ENCODE measurements around the gene INPP5A.
"Not testable (repeated sequence)": the region's sequence is repeated elsewhere in the genome, so short reads cannot be mapped to it uniquely, and the experiment has no call there.

The INPP5A gene

GRCh38 chr10:132537684-132538001 lies at the start of gene INPP5A:
Gene INPP5A, plus strand, starts transcription at chr10:132537787. Its CDS starts 310 bp downstream, at chr10:132538097.
- DNase-seq, result no peak

DNA sequence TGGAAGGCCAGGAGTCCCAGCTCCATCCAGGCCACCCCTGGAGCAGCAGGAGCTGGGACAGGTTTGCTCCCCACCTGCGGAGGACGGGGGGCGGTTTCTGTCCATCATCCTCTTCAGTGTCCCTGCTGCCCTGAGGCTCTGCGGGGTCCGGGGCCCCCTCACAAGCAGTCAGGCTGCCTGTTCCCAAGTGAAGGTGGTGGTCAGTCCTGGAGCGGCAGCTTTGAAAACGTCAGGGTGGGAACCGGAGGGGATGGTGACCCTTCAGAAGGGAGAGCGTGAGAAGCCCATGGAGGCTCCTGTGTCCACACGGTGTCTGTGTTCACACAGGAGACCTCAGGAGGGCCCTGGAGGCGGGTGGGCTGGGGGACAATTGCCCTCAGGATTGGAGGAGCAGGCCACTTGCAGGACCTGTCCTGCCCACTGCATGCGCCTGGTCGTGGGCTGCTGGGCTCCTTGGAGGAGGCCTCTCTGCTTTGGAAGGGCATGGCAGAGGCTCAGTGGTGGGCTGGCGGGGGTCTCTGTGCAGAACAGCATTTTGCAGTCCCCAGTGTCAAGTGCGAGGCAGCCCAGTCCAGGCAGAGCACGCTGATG lies 49.3 kb upstream of the INPP5A start:
- DNase-seq, result no peak

DNA sequence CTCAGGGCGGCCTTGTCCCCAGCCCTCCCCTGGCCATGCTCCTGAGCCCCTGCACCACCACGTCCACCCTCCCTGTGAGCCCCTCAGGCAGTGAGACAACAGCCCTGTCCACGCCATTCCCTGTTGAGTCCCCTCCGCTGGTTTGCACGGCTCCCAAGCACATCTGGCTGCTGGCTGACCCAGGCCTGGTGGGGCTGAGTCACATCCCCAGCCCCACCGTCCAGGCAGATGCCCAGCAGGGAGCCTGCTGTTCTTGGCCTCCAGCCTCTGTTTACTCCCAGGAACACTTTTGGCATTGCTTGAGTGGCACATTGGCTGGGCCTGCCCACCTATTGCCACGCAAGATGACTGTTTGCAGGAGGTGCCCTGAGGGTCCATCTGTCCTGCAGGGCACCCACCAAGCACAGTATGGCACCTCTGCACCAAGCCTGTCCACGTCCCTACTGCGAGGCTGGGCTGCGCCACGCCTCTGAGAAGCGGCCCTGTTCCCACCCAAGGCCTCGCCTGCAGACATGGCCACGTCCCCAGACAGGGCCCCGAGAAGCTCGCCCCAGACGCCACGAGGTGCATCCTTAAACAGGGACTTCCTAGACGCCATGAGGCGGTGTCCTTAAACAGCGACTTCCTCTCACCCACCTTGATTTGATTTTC lies 48.4 kb upstream of the INPP5A start:
- DNase-seq, result no peak

DNA sequence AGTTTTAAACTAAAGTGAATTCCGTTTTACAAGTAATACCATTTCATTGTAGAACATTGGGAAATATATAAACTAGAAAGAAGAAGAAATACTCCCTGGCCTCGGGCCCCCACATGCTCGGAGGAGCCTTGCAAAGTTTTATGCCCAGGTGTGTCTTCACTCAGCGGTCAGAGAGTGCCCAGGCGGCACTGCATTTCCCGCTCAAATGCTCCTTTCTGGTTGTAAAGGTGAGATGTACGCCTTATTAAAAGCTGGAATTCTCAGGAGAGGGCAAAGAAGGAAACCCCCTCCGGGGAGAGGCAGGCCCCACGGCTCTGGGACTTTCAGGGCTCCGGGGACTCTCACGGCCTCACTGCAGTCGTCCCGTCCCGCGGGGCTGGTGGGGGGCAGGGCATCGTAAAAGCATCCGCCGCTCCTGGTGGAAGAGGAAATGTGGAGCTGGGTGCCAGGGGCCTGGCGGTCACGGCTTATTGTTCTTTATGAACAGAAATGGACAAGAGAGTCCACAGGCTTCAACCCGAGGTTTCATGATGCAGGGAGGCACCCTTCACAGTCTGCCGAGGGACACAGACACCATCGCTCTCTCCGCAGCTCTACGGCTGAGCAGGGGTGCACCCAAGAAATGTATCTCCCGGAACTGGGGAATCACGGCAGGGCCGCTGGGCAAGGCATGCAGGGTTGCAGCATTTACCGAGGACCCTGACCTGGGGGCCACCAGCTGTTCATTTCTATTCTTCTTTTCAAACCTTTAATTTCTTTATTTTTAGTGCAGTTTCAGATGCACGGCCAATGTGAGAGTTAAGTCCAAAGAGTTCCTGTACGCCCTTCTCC lies 47.7 kb upstream of the INPP5A start:
- DNase-seq, result no peak

DNA sequence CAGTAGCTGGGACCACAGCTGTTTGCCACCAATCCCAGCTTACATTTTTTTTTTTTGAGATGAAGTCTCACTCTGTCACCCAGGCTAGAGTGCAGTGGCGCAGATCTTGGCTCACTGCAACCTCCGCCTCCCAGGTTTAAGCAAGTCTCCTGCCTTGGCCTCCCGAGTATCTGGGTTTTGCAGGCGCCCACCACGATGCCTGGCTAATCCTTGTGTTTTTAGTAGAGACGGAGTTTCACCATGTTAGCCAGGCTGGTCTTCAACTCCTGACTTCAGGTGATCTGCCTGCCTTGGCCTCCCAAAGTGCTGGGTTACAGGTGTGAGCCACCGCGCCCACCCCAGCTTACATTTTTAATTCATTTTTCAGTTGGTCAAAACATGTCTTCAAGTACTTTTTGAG lies 46.1 kb upstream of the INPP5A start:
- DNase-seq, result not testable (repeated sequence)

DNA sequence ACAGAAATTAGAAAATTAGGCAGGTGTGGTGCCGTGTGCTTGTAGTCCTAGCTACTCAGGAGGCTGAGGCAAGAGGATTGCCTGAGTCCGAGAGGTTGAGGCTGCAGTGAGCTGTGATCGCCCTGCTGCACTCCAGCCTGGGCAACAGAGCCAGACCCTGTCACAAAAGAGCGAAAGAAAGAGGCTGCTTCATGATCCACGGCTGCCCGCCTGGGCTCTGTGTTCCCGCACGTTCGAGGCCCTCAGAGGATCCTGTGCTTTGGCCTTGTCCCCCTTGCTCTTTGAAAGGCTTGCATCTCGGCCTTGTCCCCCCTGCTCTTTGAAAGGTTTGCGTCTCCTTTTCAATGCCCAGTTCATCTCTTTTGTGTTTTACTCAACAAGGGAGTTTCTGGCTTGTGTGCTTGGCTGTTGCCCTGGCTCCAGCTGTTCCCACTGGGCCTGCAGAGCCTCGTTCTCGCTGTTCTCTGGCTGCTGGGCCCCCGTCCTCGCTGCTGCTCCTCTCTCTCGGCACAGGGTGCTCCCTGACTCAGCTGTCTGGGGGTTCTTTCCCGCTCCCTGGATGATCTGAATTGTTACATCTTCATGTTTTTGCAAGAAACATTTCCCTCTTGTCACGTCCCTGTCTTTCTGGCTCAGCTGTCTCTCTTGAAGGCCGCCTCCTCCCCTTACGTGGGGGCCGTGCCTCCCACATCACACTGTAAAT lies 45.1 kb upstream of the INPP5A start:
- DNase-seq, result no peak

GRCh38 chr10:132493246-132493755 lies 44.3 kb upstream of the INPP5A start:
- DNase-seq, result no peak

GRCh38 chr10:132493756-132494290 lies 43.8 kb upstream of the INPP5A start:
- no peak for DNase-seq

DNA sequence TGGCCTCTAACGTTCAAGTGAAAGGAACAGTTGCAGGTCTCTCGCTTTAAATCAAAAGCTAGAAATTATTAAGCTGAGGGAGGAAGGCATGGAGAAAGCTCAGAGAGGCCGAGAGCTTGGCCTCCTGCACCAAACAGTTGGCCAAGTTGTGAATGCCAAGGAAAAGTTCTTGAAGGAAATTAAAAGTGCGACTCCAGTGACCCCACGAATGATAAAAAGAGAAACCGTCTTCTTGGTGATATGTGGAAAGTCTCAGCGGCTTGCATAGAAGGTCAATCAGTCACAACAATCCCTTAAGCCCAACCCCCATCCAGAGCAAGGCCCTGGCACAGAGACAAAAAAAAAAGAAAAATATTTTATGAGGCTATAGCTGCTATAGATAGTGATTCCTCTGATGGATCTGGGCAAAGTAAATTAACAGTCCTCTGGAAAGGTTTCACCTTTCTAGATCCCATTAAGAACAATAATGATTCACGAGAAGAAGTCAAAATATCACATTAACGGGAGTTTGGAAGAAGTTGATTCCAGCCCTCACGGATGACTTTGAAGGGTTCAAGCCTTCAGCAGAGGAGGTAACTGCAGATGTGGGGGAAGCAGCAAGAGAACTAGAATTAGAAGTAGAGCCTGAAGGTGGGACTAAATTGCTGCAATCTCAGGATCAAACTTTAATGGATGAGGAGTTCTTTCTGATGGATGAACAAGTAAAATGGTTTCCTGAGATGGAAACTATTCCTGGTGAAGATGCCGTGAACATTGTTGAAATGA lies 42.5 kb upstream of the INPP5A start:
- DNase-seq, result no peak

- no peak for DNase-seq
Observed at GRCh38 chr10:132496360-132497062, 41.1 kb upstream of the INPP5A start.

DNA sequence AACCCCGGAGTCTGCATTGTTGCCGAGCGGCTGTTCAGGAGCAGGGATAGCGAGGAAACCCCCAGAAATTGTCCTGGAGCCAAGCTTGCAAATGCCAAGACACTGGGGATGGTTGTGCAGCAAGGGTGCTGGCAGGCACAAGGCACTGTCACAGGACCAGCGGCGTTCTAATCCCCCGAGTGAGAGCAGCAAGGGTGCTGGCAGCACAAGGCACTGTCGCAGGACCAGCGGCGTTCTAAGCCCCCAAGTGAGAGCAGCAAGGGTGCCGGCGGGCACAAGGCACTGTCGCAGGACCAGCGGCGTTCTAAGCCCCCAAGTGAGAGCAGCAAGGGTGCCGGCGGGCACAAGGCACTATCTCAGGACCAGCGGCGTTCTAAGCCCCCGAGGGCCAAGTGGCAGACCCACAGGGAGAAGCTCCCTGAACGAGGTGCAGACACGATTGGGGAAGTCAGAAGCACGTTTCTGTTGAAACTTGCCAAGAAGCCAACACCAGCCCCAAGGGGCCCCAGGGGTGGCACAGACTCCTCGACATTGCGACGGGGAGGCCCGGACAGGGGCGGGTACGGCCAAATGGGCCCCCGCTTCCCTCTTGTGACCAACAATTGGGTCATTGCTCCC lies 40.4 kb upstream of the INPP5A start:
- DNase-seq, result no peak

DNA sequence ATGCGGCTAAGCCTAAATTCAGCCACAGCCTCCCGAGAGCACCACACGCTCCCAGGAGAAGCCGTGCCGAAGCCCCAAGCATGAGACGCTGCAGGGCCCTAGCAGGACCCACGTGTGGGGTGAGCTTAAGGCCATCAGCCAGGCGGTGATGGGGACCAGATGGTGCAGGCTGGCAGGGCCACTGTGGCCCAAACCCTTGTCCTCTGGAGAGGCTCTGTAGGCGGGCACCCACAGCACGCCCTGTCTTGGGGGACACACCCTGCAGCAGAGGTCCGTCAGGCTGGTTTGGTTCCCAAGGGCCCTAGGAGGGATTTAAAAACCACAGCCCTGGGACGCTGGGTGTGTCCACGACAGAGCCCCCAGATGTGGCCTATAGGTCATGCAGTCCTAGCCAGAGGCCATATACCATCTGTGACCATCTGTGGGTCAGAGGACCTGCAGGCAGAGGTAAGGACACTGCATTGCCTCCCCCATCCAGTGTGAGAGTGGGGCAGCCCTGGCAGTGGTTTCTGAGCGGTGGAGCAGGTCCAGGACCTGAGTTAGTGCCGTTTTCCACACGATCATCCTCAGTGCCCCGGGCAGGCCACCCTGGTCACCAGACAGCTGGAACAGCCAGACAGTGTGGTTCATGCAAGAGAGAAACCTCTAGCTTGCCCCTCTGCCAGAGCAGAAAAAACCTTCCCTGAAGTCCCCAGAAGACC lies 39.6 kb upstream of the INPP5A start:
- DNase-seq, result no peak

GRCh38 chr10:132498562-132499366 lies 38.8 kb upstream of the INPP5A start:
- DNase-seq, result no peak

- no peak for DNase-seq
Observed at GRCh38 chr10:132499367-132499685, 38.3 kb upstream of the INPP5A start.

- no peak for DNase-seq
Observed at GRCh38 chr10:132500781-132501415, 36.7 kb upstream of the INPP5A start.

GRCh38 chr10:132502544-132503300 lies 34.9 kb upstream of the INPP5A start:
- DNase-seq, result no peak

- no peak for DNase-seq
Observed at GRCh38 chr10:132503581-132504421, 33.8 kb upstream of the INPP5A start.
